ENCODE results near the gene CBLN1. TPM values are rescaled to one million over a fixed set of nuclear protein-coding genes. Genes with fewer than 3 reads are reported as not detected.

CBLN1 gene
- 3.2 TPM for total RNA-seq (ENCODE audit: unreplicated experiment)
- long read RNA-seq, partial matches to known transcripts = 0 of 1 reads
- long read RNA-seq, other reads (novel, unspliced or antisense) = 1 of 1 reads

DNA sequence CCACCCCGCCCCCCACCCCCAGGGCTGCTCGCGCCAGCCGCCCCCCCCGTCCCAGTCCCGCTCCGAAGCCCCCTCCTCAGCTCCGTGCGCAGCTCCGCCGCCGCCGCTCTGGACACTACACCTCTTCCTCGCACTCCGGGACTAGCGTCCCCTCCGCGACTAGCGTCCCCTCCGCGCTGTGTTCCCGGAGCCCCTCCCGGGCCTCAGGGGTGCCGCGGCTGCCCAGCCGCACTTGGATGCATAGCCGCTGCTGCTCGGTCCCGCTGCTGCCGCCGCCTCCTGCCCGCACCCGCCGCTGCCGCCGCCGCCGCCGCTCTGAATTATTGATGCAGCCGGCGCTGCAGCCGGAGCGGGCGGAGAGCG is at the start of gene CBLN1:
TSS of gene CBLN1 (minus strand) at position 359 of the 363 bp plus-strand sequence. CDS start 373 bp downstream, outside the sequence.
- Mint-ChIP-seq H3K4me3 (ENCODE audit: unreplicated experiment) (peak within 1 kb of the TSS; percentile 87), H3K27ac (ENCODE audit: unreplicated experiment) (no peak within 1 kb of the TSS), H3K9me3 (ENCODE audit: unreplicated experiment) (no peaks in the 10 kb centered on the region), H3K4me1 (ENCODE audit: unreplicated experiment) (peaks cover 29% of the 10 kb centered on the region), H3K27me3 (ENCODE audit: unreplicated experiment) (peaks cover 25% of the 10 kb centered on the region), H3K36me3 (ENCODE audit: low read depth, unreplicated experiment) (no peaks in the 10 kb centered on the region)
- TF ChIP-seq, protein P1, sequence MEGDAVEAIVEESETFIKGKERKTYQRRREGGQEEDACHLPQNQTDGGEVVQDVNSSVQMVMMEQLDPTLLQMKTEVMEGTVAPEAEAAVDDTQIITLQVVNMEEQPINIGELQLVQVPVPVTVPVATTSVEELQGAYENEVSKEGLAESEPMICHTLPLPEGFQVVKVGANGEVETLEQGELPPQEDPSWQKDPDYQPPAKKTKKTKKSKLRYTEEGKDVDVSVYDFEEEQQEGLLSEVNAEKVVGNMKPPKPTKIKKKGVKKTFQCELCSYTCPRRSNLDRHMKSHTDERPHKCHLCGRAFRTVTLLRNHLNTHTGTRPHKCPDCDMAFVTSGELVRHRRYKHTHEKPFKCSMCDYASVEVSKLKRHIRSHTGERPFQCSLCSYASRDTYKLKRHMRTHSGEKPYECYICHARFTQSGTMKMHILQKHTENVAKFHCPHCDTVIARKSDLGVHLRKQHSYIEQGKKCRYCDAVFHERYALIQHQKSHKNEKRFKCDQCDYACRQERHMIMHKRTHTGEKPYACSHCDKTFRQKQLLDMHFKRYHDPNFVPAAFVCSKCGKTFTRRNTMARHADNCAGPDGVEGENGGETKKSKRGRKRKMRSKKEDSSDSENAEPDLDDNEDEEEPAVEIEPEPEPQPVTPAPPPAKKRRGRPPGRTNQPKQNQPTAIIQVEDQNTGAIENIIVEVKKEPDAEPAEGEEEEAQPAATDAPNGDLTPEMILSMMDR (IDR thresholded peaks at IDR 0.05; ENCODE audit: unreplicated experiment) = no peak
- DNase-seq (ENCODE audit: low spot score) = no peak

DNA sequence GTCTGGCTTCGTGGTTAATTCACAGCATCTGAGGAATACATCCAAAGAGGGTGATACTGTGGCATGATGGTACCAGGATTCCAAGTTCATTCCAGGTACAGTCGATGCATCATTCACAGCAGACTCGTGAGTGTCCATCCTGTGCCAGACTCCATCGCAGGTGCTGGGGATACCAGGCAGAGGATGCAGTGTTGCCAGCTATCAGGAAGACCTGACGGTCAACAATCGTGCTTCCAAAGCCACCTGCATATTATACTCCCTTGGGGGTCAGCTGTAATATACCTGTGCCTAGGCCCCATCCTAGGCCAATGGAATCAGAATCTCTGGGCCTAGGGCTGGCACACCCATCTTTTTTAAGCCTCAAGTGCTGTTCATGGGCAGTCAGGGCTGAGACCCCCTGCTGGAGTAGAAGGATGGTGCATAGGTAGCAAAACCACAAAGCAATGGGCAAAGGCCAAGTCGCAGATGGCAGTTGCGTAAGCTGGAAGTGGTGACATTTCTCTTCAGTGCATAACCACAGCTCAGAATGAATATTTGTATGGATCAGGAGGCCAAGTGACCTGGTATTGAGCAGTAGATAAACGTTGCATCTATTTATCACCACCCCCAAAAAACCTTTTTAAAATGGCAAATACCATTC is 49.0 kb upstream of the CBLN1 start:
- peaks cover 1% of the 10 kb centered on the region for H3K27me3 Mint-ChIP-seq (ENCODE audit: unreplicated experiment)
- DNase-seq (ENCODE audit: low spot score) = no peak
- no peaks in the 10 kb centered on the region for H3K36me3 Mint-ChIP-seq (ENCODE audit: low read depth, unreplicated experiment)
- no peaks in the 10 kb centered on the region for H3K4me1 Mint-ChIP-seq (ENCODE audit: unreplicated experiment)
- no peak overlapping the region for H3K4me3 Mint-ChIP-seq (ENCODE audit: unreplicated experiment)
- TF ChIP-seq, protein P1 (IDR thresholded peaks at IDR 0.05; ENCODE audit: unreplicated experiment) = no peak
- H3K27ac Mint-ChIP-seq (ENCODE audit: unreplicated experiment) = no peak overlapping the region
- no peaks in the 10 kb centered on the region for H3K9me3 Mint-ChIP-seq (ENCODE audit: unreplicated experiment)

DNA sequence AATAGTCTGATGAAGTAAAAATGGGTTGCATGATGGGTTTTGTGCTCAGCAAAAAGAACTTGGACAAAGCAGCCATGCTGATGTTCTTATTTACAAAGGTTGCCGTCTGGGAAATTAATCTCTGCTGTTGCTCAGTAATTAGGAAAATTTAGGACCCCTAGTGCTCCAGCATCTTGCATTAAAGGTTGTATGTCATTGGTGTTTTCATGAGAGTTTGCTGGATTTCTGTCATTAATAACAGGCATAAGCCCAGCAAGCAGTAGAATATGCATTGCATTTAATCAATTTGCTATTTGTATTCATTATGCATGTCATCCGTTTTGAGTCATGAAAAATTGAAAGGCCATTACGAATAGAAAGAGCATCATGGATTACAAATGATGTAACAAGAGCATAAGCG is 46.7 kb upstream of the CBLN1 start:
- H3K4me3 Mint-ChIP-seq (ENCODE audit: unreplicated experiment) = no peak overlapping the region
- H3K4me1 Mint-ChIP-seq (ENCODE audit: unreplicated experiment) = no peaks in the 10 kb centered on the region
- H3K9me3 Mint-ChIP-seq (ENCODE audit: unreplicated experiment) = no peaks in the 10 kb centered on the region
- no peaks in the 10 kb centered on the region for H3K27me3 Mint-ChIP-seq (ENCODE audit: unreplicated experiment)
- no peak for DNase-seq (ENCODE audit: low spot score)
- TF ChIP-seq, protein P1 (IDR thresholded peaks at IDR 0.05; ENCODE audit: unreplicated experiment) = no peak
- no peak overlapping the region for H3K27ac Mint-ChIP-seq (ENCODE audit: unreplicated experiment)
- H3K36me3 Mint-ChIP-seq (ENCODE audit: low read depth, unreplicated experiment) = no peaks in the 10 kb centered on the region

DNA sequence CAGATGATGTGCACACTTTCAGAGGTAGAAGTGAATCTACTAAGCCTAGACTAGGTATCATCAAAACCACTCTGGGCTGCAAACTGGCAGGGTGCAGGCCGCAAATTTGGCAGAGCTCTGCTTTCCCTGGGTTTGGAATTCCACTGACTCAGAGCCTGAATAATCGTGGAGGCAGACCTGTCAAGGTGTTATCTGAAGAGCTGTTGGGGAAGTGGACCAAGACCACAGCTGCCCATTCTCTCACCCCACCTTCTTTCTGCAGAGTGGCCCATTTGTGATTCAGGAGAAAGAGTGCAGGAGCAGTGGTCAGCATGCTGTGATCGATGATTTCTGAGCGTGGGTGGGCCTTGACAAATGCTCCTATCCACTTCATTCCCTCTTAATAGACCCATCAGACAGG is 45.8 kb upstream of the CBLN1 start:
- no peak overlapping the region for H3K4me3 Mint-ChIP-seq (ENCODE audit: unreplicated experiment)
- H3K36me3 Mint-ChIP-seq (ENCODE audit: low read depth, unreplicated experiment) = no peaks in the 10 kb centered on the region
- H3K9me3 Mint-ChIP-seq (ENCODE audit: unreplicated experiment) = no peaks in the 10 kb centered on the region
- TF ChIP-seq, protein P1 (IDR thresholded peaks at IDR 0.05; ENCODE audit: unreplicated experiment) = no peak
- no peaks in the 10 kb centered on the region for H3K27me3 Mint-ChIP-seq (ENCODE audit: unreplicated experiment)
- DNase-seq (ENCODE audit: low spot score) = no peak
- no peak overlapping the region for H3K27ac Mint-ChIP-seq (ENCODE audit: unreplicated experiment)
- no peaks in the 10 kb centered on the region for H3K4me1 Mint-ChIP-seq (ENCODE audit: unreplicated experiment)

DNA sequence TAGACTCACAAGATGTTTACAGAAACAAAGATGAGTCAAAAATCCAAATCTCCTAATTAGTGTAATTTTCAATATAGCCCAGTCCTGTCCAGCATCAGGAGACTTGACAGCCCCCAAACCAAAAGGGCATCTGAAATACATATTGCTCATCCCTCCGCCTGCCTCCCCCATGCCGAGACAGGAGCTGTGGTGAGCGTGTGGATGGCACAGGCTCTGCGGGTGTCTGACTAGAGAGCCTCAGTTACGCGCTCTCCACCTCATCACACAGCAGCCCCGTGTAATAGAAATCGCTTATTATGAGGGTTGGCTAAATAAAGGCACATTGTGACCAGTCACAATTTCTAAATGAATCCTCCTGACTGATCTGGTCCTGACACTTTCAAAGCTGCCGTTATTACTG is 43.1 kb upstream of the CBLN1 start:
- no peak for DNase-seq (ENCODE audit: low spot score)
- TF ChIP-seq, protein P1 (IDR thresholded peaks at IDR 0.05; ENCODE audit: unreplicated experiment) = no peak

More for the DNA sequence above, 43.1 kb upstream of the CBLN1 start:
- Mint-ChIP-seq H3K4me1 (ENCODE audit: unreplicated experiment) (no peaks in the 10 kb centered on the region), H3K9me3 (ENCODE audit: unreplicated experiment) (no peaks in the 10 kb centered on the region), H3K36me3 (ENCODE audit: low read depth, unreplicated experiment) (no peaks in the 10 kb centered on the region), H3K4me3 (ENCODE audit: unreplicated experiment) (no peak overlapping the region), H3K27ac (ENCODE audit: unreplicated experiment) (no peak overlapping the region), H3K27me3 (ENCODE audit: unreplicated experiment) (no peaks in the 10 kb centered on the region)

All from endothelial cell (in vitro differentiated cells).